CD4-positive, CD25-positive, alpha-beta regulatory T cell (primary cell): ENCODE results near the gene FEM1B. TPM values are rescaled to one million over a fixed set of nuclear protein-coding genes. Genes with fewer than 3 reads are reported as not detected.

Experiments
- polyA plus RNA-seq, 4 donors: library from polyadenylated mRNA; unstranded; fragments of 300-500 nt; fragmentation: Illumina TruSeq; gene quantifications; one replicate each; pipeline ENCODE4 v1.2.3, GENCODE V29; 2021
- total RNA-seq: library from RNA; stranded (reverse); gene quantifications from one replicate; pipeline ENCODE4 v1.2.3, GENCODE V29; 2022

Gene FEM1B
- total and polyA plus RNA-seq, 5 donors from 2014 or later, result 15.7 to 55.2 (median 16.9) TPM

Other genes starting within 250 kb of the FEM1B start
- gene PIAS1, start 223.4 kb upstream of the FEM1B start, total RNA-seq, result 102 TPM
- gene PIAS1, start 223.4 kb upstream of the FEM1B start, polyA plus RNA-seq, result 100 to 1,000 TPM; 120 to 156 (median 138) TPM
- gene CALML4, start 72.4 kb upstream of the FEM1B start, total RNA-seq, result 3.2 TPM
- 1 to 10 TPM in 1 of 4 donors, under 1 TPM in 3; 0.17 to 1.4 (median 0.51) TPM for gene CALML4, start 72.4 kb upstream of the FEM1B start, polyA plus RNA-seq
- 14.2 TPM for gene CLN6, start 48.0 kb upstream of the FEM1B start, total RNA-seq
- gene CLN6, start 48.0 kb upstream of the FEM1B start, polyA plus RNA-seq, result 1 to 10 TPM; 1.4 to 1.9 (median 1.5) TPM
- gene ITGA11, start 154.4 kb downstream of the FEM1B start, total RNA-seq, result not detected
- under 1 TPM in 2 of 4 donors, not detected in 2; 0.02 to 0.05 TPM for gene ITGA11, start 154.4 kb downstream of the FEM1B start, polyA plus RNA-seq